ENCODE measurements around the gene DDC. TPM values are rescaled to one million over a fixed set of nuclear protein-coding genes. Genes with fewer than 3 reads are reported as not detected.

DDC gene
- total RNA-seq, 1 experiment from 2014 or later: not detected

DNA sequence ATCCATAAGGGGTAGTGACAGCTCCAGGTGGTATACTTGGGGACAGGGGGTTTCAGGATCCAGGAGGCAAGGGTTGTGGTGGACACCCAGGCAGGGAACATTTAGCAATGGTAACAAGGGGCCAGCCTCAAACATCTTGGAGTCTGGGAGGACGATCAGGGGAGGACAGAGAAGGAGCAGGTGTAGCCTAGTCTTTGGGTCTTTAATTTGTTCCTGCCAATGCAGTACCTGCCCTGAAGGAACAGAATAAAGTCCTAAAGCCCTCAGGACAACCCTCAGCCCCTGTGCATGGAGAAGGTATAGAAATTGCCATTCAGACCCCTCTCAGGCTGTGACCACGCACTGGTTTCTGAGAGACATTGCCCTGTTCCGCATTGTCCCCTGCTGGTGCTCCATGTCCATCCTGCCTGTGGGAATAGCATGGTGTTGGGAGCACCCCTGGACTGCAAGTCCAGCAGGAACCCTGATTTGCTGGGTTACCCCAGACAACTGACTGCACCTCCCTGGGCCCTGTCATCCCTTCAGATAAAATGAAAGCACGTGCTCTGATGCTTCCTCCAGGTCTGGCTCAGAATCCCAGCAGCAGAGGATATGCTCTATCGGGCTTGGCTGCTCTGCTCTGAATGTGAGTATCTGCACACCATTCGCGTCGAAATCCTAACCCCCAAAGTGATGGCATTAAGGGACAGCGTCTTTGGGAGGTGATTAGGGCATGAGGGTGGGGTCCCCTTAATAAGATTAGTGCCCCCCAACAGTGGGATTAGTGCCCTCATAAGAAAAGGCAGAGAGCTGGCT lies 24.2 kb downstream of the DDC start:
- Histone ChIP-seq H3K4me2 (no peak overlapping the region), H3K4me3 (no peak overlapping the region), H3K27ac (no peak overlapping the region), H3K79me2 (ENCODE audit: low read depth) (no peaks in the 10 kb centered on the region), H3K4me1 (replicated peaks; ENCODE audit: insufficient read depth) (peaks cover 3% of the 10 kb centered on the region; the same call in 1 of the 2 replicates), H4K20me1 (ENCODE audit: insufficient read depth) (no peaks in the 10 kb centered on the region), H3F3A (ENCODE audit: insufficient read depth, low read depth) (no peaks in the 10 kb centered on the region), H2AFZ (no peak overlapping the region), H3K27me3 (ENCODE audit: insufficient read depth, low read depth) (no peaks in the 10 kb centered on the region), H3K36me3 (ENCODE audit: low read depth) (no peaks in the 10 kb centered on the region), H3K9me2 (ENCODE audit: insufficient read depth) (no peaks in the 10 kb centered on the region), H3K9me3 (ENCODE audit: insufficient read depth, low read depth) (no peaks in the 10 kb centered on the region)
- BruUV-seq (replicated peaks): no TSS peak
- TF ChIP-seq EZH2 (IDR thresholded peaks at IDR 0.05; ENCODE audit: low read depth): no peak
- TF ChIP-seq, protein P1, sequence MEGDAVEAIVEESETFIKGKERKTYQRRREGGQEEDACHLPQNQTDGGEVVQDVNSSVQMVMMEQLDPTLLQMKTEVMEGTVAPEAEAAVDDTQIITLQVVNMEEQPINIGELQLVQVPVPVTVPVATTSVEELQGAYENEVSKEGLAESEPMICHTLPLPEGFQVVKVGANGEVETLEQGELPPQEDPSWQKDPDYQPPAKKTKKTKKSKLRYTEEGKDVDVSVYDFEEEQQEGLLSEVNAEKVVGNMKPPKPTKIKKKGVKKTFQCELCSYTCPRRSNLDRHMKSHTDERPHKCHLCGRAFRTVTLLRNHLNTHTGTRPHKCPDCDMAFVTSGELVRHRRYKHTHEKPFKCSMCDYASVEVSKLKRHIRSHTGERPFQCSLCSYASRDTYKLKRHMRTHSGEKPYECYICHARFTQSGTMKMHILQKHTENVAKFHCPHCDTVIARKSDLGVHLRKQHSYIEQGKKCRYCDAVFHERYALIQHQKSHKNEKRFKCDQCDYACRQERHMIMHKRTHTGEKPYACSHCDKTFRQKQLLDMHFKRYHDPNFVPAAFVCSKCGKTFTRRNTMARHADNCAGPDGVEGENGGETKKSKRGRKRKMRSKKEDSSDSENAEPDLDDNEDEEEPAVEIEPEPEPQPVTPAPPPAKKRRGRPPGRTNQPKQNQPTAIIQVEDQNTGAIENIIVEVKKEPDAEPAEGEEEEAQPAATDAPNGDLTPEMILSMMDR (conservative IDR thresholded peaks at IDR 0.05): no peak
- no peak for DNase-seq
- ChIA-PET CTCF (no interaction called here), POLR2A (ENCODE audit: unreplicated experiment) (no interaction called here)
- intact Hi-C loops (cut with micrococcal nuclease; ENCODE audit: unreplicated experiment): no loop called here

DNA sequence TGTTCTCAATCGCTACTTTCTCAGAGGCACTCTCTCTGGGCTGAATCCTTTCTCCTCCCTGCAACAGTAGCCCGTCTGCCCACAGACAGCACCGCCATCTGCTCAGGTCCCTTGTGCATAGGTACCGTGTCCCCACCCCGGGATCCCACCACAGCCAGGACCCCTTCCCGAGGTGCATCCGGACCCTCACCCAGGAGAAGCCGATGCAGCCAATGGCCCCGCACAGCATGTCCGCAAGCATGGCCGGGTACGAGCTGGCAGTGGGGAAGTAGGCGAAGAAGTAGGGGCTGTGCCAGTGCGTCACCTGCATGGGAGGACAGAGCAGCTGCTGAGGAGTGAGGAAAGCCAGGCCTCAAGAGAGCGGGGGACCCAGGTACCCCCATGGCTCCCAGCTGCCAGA lies 25.5 kb downstream of the DDC start:
- POLR2A ChIA-PET (ENCODE audit: unreplicated experiment): no interaction called here
- BruUV-seq (replicated peaks): no TSS peak
- CTCF ChIA-PET: interaction anchor here (0.6 to 0.7 kb wide), 2 partner anchors 175 to 890 kb away, joined by 4 to 5 read pairs; no protein-coding TSS in a partner anchor
- H4K20me1 ChIP-seq (ENCODE audit: insufficient read depth): no peaks in the 10 kb centered on the region
- peaks cover 9% of the 10 kb centered on the region for H3F3A ChIP-seq (ENCODE audit: insufficient read depth, low read depth)
- H3K79me2 ChIP-seq (ENCODE audit: low read depth): no peaks in the 10 kb centered on the region
- no peak for TF ChIP-seq EZH2 (IDR thresholded peaks at IDR 0.05; ENCODE audit: low read depth)
- TF ChIP-seq, protein P1 (conservative IDR thresholded peaks at IDR 0.05): no peak
- no peaks in the 10 kb centered on the region for H3K9me2 ChIP-seq (ENCODE audit: insufficient read depth)
- H3K4me3 ChIP-seq: no peak overlapping the region
- H3K9me3 ChIP-seq (ENCODE audit: insufficient read depth, low read depth): no peaks in the 10 kb centered on the region
- no peak overlapping the region for H2AFZ ChIP-seq
- no peaks in the 10 kb centered on the region for H3K27me3 ChIP-seq (ENCODE audit: insufficient read depth, low read depth)
- H3K36me3 ChIP-seq (ENCODE audit: low read depth): no peaks in the 10 kb centered on the region
- peaks cover 14% of the 10 kb centered on the region for H3K4me1 ChIP-seq (replicated peaks; ENCODE audit: insufficient read depth)
- no peak for DNase-seq
- intact Hi-C loops (cut with micrococcal nuclease; ENCODE audit: unreplicated experiment): loop anchor here (10.0 kb wide), 2 partner anchors 775 to 805 kb away; partner anchors contain the start of gene COBL
- H3K27ac ChIP-seq: no peak overlapping the region
- H3K4me2 ChIP-seq: no peak overlapping the region

DNA sequence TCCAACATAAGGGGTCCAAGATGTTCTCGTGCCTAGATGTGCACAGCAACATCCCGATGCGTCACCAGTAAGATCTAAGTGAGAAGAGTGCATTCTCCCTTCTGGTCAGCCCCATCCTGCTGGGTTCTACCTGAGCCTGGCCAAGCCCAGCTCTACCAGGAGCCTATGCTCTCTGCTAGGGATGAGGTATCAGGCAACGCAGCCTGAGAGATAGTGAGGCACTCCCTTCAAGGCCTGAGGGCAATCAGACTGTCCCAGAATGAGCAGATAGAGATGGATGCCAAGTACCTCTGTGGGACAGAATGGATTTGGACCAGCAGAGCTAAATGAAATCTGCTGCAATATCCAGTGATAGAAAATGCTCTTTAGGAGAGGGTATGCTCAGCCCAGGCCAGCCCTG lies 26.7 kb downstream of the DDC start:
- no TSS peak for BruUV-seq (replicated peaks)
- Histone ChIP-seq H3K79me2 (ENCODE audit: low read depth) (no peaks in the 10 kb centered on the region), H2AFZ (no peak overlapping the region), H3F3A (ENCODE audit: insufficient read depth, low read depth) (peaks cover 19% of the 10 kb centered on the region), H3K4me2 (no peak overlapping the region), H4K20me1 (ENCODE audit: insufficient read depth) (no peaks in the 10 kb centered on the region), H3K9me3 (ENCODE audit: insufficient read depth, low read depth) (no peaks in the 10 kb centered on the region), H3K9me2 (ENCODE audit: insufficient read depth) (no peaks in the 10 kb centered on the region), H3K27me3 (ENCODE audit: insufficient read depth, low read depth) (no peaks in the 10 kb centered on the region), H3K4me3 (no peak overlapping the region), H3K27ac (no peak overlapping the region), H3K36me3 (ENCODE audit: low read depth) (no peaks in the 10 kb centered on the region), H3K4me1 (replicated peaks; ENCODE audit: insufficient read depth) (peaks cover 26% of the 10 kb centered on the region)
- no peak for TF ChIP-seq EZH2 (IDR thresholded peaks at IDR 0.05; ENCODE audit: low read depth)
- TF ChIP-seq, protein P1 (conservative IDR thresholded peaks at IDR 0.05): no peak
- ChIA-PET POLR2A (ENCODE audit: unreplicated experiment) (interaction anchor here (0.7 kb wide), 1 partner anchor 14 kb away, joined by 4 read pairs; no protein-coding TSS in a partner anchor), CTCF (no interaction called here)
- intact Hi-C loops (cut with micrococcal nuclease; ENCODE audit: unreplicated experiment): loop anchor here (10.0 kb wide), 2 partner anchors 776 to 806 kb away; partner anchors contain the start of gene COBL
- DNase-seq: no peak

Measured in PC-9 (cell line).